Measurements from ENCODE around the gene CYP4F8. TPM values are rescaled to one million over a fixed set of nuclear protein-coding genes. Genes with fewer than 3 reads are reported as not detected.

The CYP4F8 gene
- total and polyA plus RNA-seq, 9 of the 15 experiments (the other 6 are each of a cell fraction or from before 2014, with no cell fraction given): not detected

DNA sequence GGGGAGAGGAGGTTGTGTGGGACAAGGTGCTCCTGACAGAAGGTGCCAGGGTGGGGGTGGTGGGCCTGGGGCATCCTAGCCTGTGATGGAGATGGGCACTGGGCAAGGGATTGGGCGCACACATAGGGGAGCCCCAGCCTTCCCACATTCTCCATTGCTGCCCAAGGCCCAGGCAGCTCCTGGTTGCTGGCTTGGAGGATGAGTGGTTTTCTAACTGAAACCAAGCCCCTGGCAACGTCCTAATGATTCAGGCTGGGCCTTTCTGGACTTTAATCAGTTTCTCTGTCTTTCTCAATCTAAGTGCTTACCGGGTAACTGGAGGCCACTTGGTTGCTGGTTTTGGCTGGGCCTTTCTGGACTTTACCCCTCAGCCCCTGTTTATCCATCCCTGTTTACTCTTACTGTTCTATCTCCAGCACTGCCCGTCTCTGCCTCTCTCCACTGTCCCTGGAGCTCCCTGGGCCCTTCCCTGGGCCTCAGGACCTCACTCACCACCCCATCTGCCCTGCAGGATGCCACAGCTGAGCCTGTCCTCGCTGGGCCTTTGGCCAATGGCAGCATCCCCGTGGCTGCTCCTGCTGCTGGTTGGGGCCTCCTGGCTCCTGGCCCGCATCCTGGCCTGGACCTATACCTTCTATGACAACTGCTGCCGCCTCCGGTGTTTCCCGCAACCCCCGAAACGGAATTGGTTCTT is 26.0 kb downstream of the CYP4F8 start (continued):
- TF ChIP-seq, protein P1, sequence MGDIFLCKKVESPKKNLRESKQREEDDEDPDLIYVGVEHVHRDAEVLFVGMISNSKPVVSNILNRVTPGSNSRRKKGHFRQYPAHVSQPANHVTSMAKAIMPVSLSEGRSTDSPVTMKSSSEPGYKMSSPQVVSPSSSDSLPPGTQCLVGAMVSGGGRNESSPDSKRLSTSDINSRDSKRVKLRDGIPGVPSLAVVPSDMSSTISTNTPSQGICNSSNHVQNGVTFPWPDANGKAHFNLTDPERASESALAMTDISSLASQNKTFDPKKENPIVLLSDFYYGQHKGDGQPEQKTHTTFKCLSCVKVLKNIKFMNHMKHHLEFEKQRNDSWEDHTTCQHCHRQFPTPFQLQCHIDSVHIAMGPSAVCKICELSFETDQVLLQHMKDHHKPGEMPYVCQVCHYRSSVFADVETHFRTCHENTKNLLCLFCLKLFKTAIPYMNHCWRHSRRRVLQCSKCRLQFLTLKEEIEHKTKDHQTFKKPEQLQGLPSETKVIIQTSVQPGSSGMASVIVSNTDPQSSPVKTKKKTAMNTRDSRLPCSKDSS (IDR thresholded peaks at IDR 0.05; ENCODE audit: low read depth, partially characterized antibody): no peak
- TF ChIP-seq SP1 (CRISPR knock-in tag; IDR thresholded peaks at IDR 0.05) (no peak), MXI1 (IDR thresholded peaks at IDR 0.05; ENCODE audit: low read depth, low read length) (no peak)

DNA sequence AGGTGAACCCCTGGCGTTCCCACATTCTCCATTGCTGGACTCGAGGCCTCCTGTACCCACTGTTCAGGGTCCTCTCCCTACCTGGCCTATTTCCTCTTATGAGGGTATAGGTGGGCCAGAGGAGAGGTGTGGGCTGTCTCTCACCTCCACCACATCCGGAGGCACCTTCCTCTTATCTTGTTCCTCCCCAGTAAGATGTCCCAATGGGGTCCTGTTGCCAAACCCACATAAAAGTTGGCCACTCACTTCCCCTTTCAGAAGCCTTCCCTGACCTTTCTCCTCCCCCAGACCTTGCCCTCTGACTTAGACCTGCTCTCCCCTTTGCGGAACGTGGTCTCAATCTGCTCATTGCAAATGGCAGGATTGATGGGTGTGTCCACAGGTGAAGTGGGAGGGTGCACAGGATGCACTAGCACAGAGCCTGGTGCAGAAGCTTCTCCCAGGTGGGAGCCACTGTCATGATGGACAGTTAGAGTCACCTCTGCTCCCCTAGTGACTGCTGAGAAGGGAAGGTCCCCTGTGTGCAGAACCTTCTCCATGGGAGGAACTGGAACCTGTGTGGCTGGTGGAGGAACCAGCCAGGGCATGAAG is 27.0 kb downstream of the CYP4F8 start:
- H3K79me2 ChIP-seq (ENCODE audit: control insufficient read depth, insufficient read depth, low read length): no peaks in the 10 kb centered on the region
- ATAC-seq (no peak), DNase-seq (ENCODE audit: extremely low read depth in 1 of 4, low spot score in 3 of 4) (no peak), FAIRE-seq (no peak)
- no peak overlapping the region for H3K4me2 ChIP-seq (ENCODE audit: insufficient read depth, low read length)
- peaks cover 3% of the 10 kb centered on the region for H3K9me1 ChIP-seq (ENCODE audit: control insufficient read depth, insufficient read depth, low read length)
- BruUV-seq (replicated peaks): no TSS peak
- CTCF ChIA-PET (ENCODE audit: low intra/inter-chr PET ratio): no interaction called here
- H4K20me1 ChIP-seq (replicated peaks; ENCODE audit: control insufficient read depth, insufficient read depth, low read length): no peaks in the 10 kb centered on the region; the same call in 1 of the 2 replicates
- H3K9ac ChIP-seq (ENCODE audit: insufficient read depth in 1 of 2, low read depth in 2 of 2, low read length in 2 of 2): no peak overlapping the region
- H3K36me3 ChIP-seq (ENCODE audit: control insufficient read depth, insufficient read depth, low read length): no peaks in the 10 kb centered on the region
- POLR2A ChIA-PET: no interaction called here
- H3K9me3 ChIP-seq (replicated peaks; ENCODE audit: control insufficient read depth, insufficient read depth, low read depth, low read length): no peaks in the 10 kb centered on the region
- H3K27ac ChIP-seq (ENCODE audit: extremely low read depth, low read depth, low read length): no peak overlapping the region
- peaks cover 0 to 17% of the 10 kb centered on the region in 2 experiments; a peak in 2 of 5 replicates for H3K27me3 ChIP-seq (ENCODE audit: control insufficient read depth in 2 of 2, insufficient read depth in 2 of 2, low read length in 2 of 2)
- intact Hi-C loops (cut with micrococcal nuclease): no loop called here
- H3K4me3 ChIP-seq: no peak overlapping the region
- WGBS (ENCODE audit: insufficient coverage, low coverage, missing lambda C conversion rate): 28% methylated on average over 5 of the region's 5 CpGs
- in situ Hi-C loops (cut with MboI): no loop called here
- no peak overlapping the region for H2AFZ ChIP-seq (ENCODE audit: low read depth, low read length)
- H3K4me1 ChIP-seq (replicated peaks in 1 of 2; ENCODE audit: control insufficient read depth in 2 of 2, insufficient read depth in 2 of 2, low read length in 2 of 2): peaks cover 6 to 20% of the 10 kb centered on the region in 2 experiments; a peak in 4 of 5 replicates
- TF ChIP-seq, protein P2, sequence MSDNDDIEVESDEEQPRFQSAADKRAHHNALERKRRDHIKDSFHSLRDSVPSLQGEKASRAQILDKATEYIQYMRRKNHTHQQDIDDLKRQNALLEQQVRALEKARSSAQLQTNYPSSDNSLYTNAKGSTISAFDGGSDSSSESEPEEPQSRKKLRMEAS (CRISPR knock-in tag; IDR thresholded peaks at IDR 0.05): no peak
- TF ChIP-seq ZNF133 (CRISPR knock-in tag; IDR thresholded peaks at IDR 0.05): no peak
- no peak for TF ChIP-seq SMAD2 (IDR thresholded peaks at IDR 0.05; ENCODE audit: low read depth, low read length)
- no peak for TF ChIP-seq SETDB1 (IDR thresholded peaks at IDR 0.05; ENCODE audit: low read length)
- TF ChIP-seq TBL1XR1 (IDR thresholded peaks at IDR 0.05; ENCODE audit: low read length in 2 of 2): no peak
- TF ChIP-seq, protein P3, sequence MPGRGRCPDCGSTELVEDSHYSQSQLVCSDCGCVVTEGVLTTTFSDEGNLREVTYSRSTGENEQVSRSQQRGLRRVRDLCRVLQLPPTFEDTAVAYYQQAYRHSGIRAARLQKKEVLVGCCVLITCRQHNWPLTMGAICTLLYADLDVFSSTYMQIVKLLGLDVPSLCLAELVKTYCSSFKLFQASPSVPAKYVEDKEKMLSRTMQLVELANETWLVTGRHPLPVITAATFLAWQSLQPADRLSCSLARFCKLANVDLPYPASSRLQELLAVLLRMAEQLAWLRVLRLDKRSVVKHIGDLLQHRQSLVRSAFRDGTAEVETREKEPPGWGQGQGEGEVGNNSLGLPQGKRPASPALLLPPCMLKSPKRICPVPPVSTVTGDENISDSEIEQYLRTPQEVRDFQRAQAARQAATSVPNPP (IDR thresholded peaks at IDR 0.05; ENCODE audit: borderline replicate concordance, insufficient read depth, insufficient read length): no peak
- no peak for TF ChIP-seq ZNF586 (CRISPR knock-in tag; conservative IDR thresholded peaks at IDR 0.05)
- no peak for TF ChIP-seq ATF7 (IDR thresholded peaks at IDR 0.05)
- peak; percentile 64 for TF ChIP-seq ZEB2 (IDR thresholded peaks at IDR 0.05)
- no peak for TF ChIP-seq CHCHD3 (CRISPR knock-in tag; IDR thresholded peaks at IDR 0.05)
- TF ChIP-seq TCF7 (IDR thresholded peaks at IDR 0.05; ENCODE audit: borderline replicate concordance): peak; percentile 70; the same call in 1 of the 2 replicates
- TF ChIP-seq SMARCE1 (IDR thresholded peaks at IDR 0.05): peak; percentile 33; the same call in 1 of the 2 replicates
- TF ChIP-seq, protein P4, sequence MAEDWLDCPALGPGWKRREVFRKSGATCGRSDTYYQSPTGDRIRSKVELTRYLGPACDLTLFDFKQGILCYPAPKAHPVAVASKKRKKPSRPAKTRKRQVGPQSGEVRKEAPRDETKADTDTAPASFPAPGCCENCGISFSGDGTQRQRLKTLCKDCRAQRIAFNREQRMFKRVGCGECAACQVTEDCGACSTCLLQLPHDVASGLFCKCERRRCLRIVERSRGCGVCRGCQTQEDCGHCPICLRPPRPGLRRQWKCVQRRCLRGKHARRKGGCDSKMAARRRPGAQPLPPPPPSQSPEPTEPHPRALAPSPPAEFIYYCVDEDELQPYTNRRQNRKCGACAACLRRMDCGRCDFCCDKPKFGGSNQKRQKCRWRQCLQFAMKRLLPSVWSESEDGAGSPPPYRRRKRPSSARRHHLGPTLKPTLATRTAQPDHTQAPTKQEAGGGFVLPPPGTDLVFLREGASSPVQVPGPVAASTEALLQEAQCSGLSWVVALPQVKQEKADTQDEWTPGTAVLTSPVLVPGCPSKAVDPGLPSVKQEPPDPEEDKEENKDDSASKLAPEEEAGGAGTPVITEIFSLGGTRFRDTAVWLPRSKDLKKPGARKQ (CRISPR knock-in tag; IDR thresholded peaks at IDR 0.05): no peak
- TF ChIP-seq MCM5 (IDR thresholded peaks at IDR 0.05; ENCODE audit: low read depth): no peak
- peak; percentile 87 for TF ChIP-seq SPI1 (IDR thresholded peaks at IDR 0.05; ENCODE audit: borderline replicate concordance, low read depth, low read length)
